Measurements from ENCODE around the gene ZNF175. TPM values are rescaled to one million over a fixed set of nuclear protein-coding genes. Genes with fewer than 3 reads are reported as not detected.

ZNF175 gene
- total and polyA plus RNA-seq, 3 donors from 2014 or later = 11.0 to 12.3 (median 12.1) TPM

GRCh38 chr19:51610576-51610975, 39.5 kb downstream of the ZNF175 start:
- no peaks in the 10 kb centered on the region for H3K36me3 ChIP-seq (ENCODE audit: low read depth, missing control alignments)
- H3K9me3 ChIP-seq = no peaks in the 10 kb centered on the region
- DNase-seq = no peak
- no peak overlapping the region for H3K27ac ChIP-seq
- H3K4me1 ChIP-seq = no peaks in the 10 kb centered on the region
- WGBS, 2 donors = 83 to 100% methylated on average over 1 of the region's 1 CpG
- no peak overlapping the region for H3K4me3 ChIP-seq
- no peak for TF ChIP-seq CTCF (IDR thresholded peaks at IDR 0.05)
- TF ChIP-seq POLR2A (IDR thresholded peaks at IDR 0.05) = no peak
- intact Hi-C loops (cut with DNase I; ENCODE audit: low total_unique reads) = no loop called here
- no peaks in the 10 kb centered on the region for H3K27me3 ChIP-seq

GRCh38 chr19:51614789-51615188, 43.7 kb downstream of the ZNF175 start:
- 64 to 78% methylated on average over 5 of the region's 5 CpGs for WGBS, 2 donors
- no peaks in the 10 kb centered on the region for H3K27me3 ChIP-seq
- TF ChIP-seq CTCF (IDR thresholded peaks at IDR 0.05) = no peak

GRCh38 chr19:51615991-51616390, 44.9 kb downstream of the ZNF175 start:
- H3K4me3 ChIP-seq = no peak overlapping the region
- H3K4me1 ChIP-seq = no peaks in the 10 kb centered on the region
- no peak for TF ChIP-seq POLR2A (IDR thresholded peaks at IDR 0.05)
- TF ChIP-seq CTCF (IDR thresholded peaks at IDR 0.05) = no peak
- intact Hi-C loops (cut with DNase I; ENCODE audit: low total_unique reads) = no loop called here
- no peaks in the 10 kb centered on the region for H3K9me3 ChIP-seq
- 72 to 86% methylated on average over 3 to 7 of the region's 7 CpGs for WGBS, 2 donors
- no peak overlapping the region for H3K27ac ChIP-seq
- H3K36me3 ChIP-seq (ENCODE audit: low read depth, missing control alignments) = no peaks in the 10 kb centered on the region
- H3K27me3 ChIP-seq = no peaks in the 10 kb centered on the region
- DNase-seq = no peak

More at GRCh38 chr19:51614789-51615188, 43.7 kb downstream of the ZNF175 start:
- H3K9me3 ChIP-seq = no peaks in the 10 kb centered on the region
- H3K36me3 ChIP-seq (ENCODE audit: low read depth, missing control alignments) = no peaks in the 10 kb centered on the region
- intact Hi-C loops (cut with DNase I; ENCODE audit: low total_unique reads) = no loop called here
- no peak for DNase-seq
- no peak overlapping the region for H3K27ac ChIP-seq
- no peak overlapping the region for H3K4me3 ChIP-seq
- H3K4me1 ChIP-seq = no peaks in the 10 kb centered on the region

GRCh38 chr19:51621178-51621577, 50.1 kb downstream of the ZNF175 start:
- Histone ChIP-seq H3K27me3 (no peaks in the 10 kb centered on the region), H3K9me3 (no peaks in the 10 kb centered on the region), H3K27ac (no peak overlapping the region), H3K36me3 (ENCODE audit: low read depth, missing control alignments) (no peaks in the 10 kb centered on the region), H3K4me1 (no peaks in the 10 kb centered on the region), H3K4me3 (no peak overlapping the region)
- intact Hi-C loops (cut with DNase I; ENCODE audit: low total_unique reads) = no loop called here
- no peak for DNase-seq
- WGBS, 2 donors = 65 to 72% methylated on average over 2 of the region's 2 CpGs
- no peak for TF ChIP-seq POLR2A (IDR thresholded peaks at IDR 0.05)
- TF ChIP-seq CTCF (IDR thresholded peaks at IDR 0.05) = no peak

- no peak for DNase-seq
- Histone ChIP-seq H3K27ac (no peak overlapping the region), H3K4me3 (no peak overlapping the region), H3K4me1 (no peaks in the 10 kb centered on the region), H3K36me3 (ENCODE audit: low read depth, missing control alignments) (no peaks in the 10 kb centered on the region), H3K27me3 (no peaks in the 10 kb centered on the region), H3K9me3 (no peaks in the 10 kb centered on the region)
- TF ChIP-seq POLR2A (IDR thresholded peaks at IDR 0.05) (no peak), CTCF (IDR thresholded peaks at IDR 0.05) (no peak)
- 73% methylated on average over 2 of the region's 2 CpGs for WGBS, 2 donors
- intact Hi-C loops (cut with DNase I; ENCODE audit: low total_unique reads) = no loop called here
Observed at GRCh38 chr19:51626675-51627074, 55.6 kb downstream of the ZNF175 start.

Measured in testis (tissue), 3 donors.